ENCODE results near the gene MAP6.

MAP6 gene

DNA sequence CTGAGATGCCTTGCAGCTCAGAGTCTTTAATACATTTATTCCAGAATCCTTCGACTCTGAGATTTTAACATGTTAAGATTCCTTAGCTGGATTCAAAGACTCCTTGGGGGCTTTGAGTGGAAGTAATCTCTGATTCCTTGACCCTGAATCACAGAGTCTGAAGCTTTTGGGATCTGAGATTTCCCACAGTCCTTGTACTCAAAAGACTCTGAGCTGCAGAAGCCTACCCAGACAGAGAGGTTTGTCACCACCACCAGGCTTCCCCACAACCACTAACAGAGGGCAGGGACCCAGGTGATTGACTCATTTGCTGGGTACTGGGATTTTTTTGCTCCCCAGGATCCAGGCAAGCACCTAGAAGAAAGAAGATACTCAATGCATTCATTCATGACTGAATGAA lies 108.2 kb downstream of the MAP6 start:
- DNase-seq (ENCODE audit: low spot score): no peak
- in situ Hi-C loops (cut with MboI; ENCODE audit: low sequenced_read_pairs, unreplicated experiment): no loop called here

DNA sequence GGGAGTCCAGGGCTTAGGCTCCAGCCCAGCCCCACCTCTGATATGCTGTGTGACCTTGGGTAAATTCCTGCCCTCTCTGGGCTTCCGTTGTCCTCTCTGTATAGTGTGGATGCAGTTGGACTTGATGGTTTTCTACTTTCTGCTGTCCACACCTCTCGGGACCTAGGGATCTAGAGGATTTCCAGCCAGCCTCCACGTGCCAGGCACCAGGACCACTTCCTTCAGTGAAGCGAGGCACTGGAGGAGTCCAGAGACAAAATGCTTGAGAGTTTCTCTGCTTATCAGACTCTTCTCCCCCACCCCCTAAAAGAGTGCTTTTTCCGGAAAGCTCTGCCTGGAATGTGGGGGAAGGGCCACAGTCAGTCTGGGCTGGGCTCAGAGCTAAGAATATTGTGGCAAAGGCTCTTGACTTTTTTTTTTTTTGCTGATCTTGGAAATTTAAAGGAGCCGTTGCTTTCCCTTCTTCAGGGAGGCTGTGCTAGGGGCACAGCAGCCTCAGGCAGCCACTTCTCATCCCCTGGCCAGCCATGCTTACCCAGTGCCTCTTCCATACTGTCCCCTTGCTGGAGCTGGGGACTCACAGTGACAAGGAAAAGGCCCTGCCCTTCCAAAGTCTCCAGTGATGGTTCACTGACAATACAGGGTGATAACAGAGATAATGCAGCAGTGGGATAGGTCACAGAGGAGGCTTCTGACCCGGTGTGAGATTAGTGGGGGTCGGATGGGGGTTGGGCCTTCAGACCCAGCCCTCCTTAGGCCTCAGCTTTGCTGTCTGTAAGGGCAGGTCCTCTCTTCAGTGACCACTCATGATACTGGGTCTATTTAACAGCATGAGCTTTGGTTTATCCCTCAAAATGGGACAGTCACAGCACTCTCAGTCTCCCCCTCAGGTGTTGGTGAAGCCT lies 109.6 kb downstream of the MAP6 start:
- DNase-seq (ENCODE audit: low spot score): no peak
- in situ Hi-C loops (cut with MboI; ENCODE audit: low sequenced_read_pairs, unreplicated experiment): no loop called here
- TF ChIP-seq, protein P1, sequence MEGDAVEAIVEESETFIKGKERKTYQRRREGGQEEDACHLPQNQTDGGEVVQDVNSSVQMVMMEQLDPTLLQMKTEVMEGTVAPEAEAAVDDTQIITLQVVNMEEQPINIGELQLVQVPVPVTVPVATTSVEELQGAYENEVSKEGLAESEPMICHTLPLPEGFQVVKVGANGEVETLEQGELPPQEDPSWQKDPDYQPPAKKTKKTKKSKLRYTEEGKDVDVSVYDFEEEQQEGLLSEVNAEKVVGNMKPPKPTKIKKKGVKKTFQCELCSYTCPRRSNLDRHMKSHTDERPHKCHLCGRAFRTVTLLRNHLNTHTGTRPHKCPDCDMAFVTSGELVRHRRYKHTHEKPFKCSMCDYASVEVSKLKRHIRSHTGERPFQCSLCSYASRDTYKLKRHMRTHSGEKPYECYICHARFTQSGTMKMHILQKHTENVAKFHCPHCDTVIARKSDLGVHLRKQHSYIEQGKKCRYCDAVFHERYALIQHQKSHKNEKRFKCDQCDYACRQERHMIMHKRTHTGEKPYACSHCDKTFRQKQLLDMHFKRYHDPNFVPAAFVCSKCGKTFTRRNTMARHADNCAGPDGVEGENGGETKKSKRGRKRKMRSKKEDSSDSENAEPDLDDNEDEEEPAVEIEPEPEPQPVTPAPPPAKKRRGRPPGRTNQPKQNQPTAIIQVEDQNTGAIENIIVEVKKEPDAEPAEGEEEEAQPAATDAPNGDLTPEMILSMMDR (IDR thresholded peaks at IDR 0.05; ENCODE audit: borderline replicate concordance, control extremely low read depth, extremely low read depth, insufficient read depth, missing control alignments): no peak

More for the DNA sequence above, 108.2 kb downstream of the MAP6 start:
- TF ChIP-seq, protein P1 (IDR thresholded peaks at IDR 0.05; ENCODE audit: borderline replicate concordance, control extremely low read depth, extremely low read depth, insufficient read depth, missing control alignments): no peak

DNA sequence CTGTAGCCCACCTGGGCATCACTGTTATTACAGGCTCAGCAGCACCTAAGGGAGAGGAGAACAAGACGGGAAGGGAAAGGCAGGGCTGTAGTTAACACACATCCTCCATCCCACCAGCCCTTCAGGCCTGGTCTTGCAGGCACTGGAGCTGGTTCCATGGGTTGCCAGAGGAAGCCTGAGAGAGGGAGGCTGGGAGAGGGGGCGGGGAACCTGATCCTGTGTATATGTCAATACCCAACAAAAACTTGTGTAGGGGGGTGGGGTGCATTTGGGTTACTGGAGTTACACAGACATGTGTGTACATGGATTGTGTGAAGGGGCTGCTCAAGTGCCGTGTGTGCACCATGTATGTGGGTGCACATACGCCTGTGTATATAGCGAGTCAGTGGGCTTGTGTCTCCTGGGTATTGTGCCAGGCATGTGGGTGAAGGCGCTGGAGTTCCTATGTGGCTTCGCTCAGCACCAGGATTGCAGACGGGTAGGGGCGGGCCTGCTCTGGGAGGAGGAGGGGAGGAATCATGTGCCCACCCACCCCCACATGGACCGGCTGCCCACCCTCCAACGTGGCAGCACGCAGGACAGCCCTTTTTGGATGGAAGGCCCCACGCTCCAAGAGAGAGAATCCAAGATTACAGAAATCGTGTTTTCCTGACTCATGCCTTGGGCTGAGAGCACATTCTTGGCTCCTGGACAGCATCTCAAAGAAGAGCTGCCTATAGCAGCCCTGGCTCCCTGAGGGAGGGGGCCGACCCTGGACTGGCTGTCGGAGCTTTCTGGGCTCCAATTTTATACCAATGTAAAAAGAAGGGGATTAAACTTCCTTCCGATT lies 111.0 kb downstream of the MAP6 start:
- in situ Hi-C loops (cut with MboI; ENCODE audit: low sequenced_read_pairs, unreplicated experiment): no loop called here
- DNase-seq (ENCODE audit: low spot score): no peak
- TF ChIP-seq, protein P1 (IDR thresholded peaks at IDR 0.05; ENCODE audit: borderline replicate concordance, control extremely low read depth, extremely low read depth, insufficient read depth, missing control alignments): no peak

DNA sequence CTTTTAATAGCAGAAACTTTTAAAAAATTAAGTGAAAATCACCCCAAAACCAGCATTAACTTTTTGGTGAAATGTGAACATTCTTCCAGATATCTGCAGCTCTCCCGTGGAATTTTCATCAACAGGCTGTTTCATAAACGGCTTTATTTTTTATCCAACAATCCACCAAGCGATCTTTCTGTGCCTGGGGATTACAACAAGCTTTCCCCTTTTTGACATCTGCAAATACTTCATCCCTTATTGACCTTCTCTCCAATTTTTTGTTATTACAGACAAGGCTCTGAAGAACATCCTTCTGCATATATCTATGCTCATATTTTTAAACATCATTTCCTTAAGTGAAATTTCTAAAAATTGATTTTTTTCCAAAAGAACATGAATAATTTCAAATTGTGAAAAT lies 112.6 kb downstream of the MAP6 start:
- TF ChIP-seq, protein P1 (IDR thresholded peaks at IDR 0.05; ENCODE audit: borderline replicate concordance, control extremely low read depth, extremely low read depth, insufficient read depth, missing control alignments): no peak
- in situ Hi-C loops (cut with MboI; ENCODE audit: low sequenced_read_pairs, unreplicated experiment): no loop called here
- no peak for DNase-seq (ENCODE audit: low spot score)

DNA sequence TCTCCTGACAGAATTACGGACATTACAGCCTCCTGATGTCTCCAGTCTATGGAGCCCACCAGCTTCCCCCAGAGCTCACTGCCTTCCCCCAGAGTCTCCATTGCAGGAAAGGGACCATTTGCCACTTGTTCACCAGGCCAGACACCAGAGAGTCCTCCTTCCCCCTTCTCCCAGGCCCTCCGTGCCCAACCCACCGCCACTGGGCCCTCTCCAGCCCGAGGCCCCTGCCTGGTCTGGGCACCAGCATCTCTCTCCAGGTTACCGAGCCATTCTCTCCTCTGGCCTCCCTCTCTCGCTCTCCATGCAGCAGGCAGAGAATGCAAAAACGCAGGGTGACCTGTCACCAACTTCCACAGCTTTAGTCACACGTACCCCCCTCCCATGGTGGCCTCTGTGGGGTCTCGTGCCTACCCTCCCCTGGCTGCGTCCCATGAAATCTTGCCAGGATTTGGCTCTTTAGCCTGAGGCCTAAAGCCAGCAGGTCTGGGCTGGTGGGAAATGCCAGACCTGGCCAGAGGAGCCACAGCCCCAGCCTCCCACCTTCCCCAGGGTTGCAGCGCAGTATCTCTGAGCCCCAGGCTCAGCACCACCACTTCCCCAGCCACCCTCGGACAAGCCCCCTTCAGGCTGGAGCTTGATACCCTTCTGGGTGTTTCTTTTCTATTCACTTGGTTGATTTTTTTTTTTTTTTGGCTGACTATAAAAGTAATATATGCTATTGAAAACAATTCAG lies 113.6 kb downstream of the MAP6 start:
- no peak for DNase-seq (ENCODE audit: low spot score)
- in situ Hi-C loops (cut with MboI; ENCODE audit: low sequenced_read_pairs, unreplicated experiment): no loop called here
- TF ChIP-seq, protein P1 (IDR thresholded peaks at IDR 0.05; ENCODE audit: borderline replicate concordance, control extremely low read depth, extremely low read depth, insufficient read depth, missing control alignments): no peak

All from GM13976 (cell line).